GM21737 (cell line): ENCODE results near the gene ESRRA.

ENCODE experiments used
- ATAC-seq: cut with Tn5 transposase; IDR thresholded peaks from one replicate; pipeline ENCODE4 v1.9.1; 2021; ENCODE audit warnings: mild to moderate bottlenecking, moderate library complexity; ENCODE audit not compliant: unreplicated experiment

ESRRA gene

GRCh38 chr11:64305075-64305690 is at the start of gene ESRRA:
TSS of gene ESRRA (plus strand) at chr11:64305524. CDS start at chr11:64307180, 1,656 bp downstream.
- peak; percentile 64 for ATAC-seq

- no peak for ATAC-seq
Observed at GRCh38 chr11:64256300-64256699, 49.0 kb upstream of the ESRRA start.

- ATAC-seq: no peak
Observed at GRCh38 chr11:64258356-64258755, 47.0 kb upstream of the ESRRA start.

GRCh38 chr11:64258946-64259532 is 46.3 kb upstream of the ESRRA start:
- no peak for ATAC-seq

- no peak for ATAC-seq
Observed at GRCh38 chr11:64259533-64260067, 45.7 kb upstream of the ESRRA start.

- no peak for ATAC-seq
Observed at GRCh38 chr11:64260147-64260708, 45.1 kb upstream of the ESRRA start.

- no peak for ATAC-seq
Observed at GRCh38 chr11:64261556-64262080, 43.7 kb upstream of the ESRRA start.

- ATAC-seq: no peak
Observed at GRCh38 chr11:64262271-64263002, 42.9 kb upstream of the ESRRA start.

GRCh38 chr11:64263021-64263946 is 42.0 kb upstream of the ESRRA start:
- no peak for ATAC-seq

- no peak for ATAC-seq
Observed at GRCh38 chr11:64263947-64264317, 41.4 kb upstream of the ESRRA start.

- ATAC-seq: no peak
Observed at GRCh38 chr11:64264371-64264852, 40.9 kb upstream of the ESRRA start.

GRCh38 chr11:64265176-64266160 is 39.9 kb upstream of the ESRRA start:
- no peak for ATAC-seq

- no peak for ATAC-seq
Observed at GRCh38 chr11:64266339-64266738, 39.0 kb upstream of the ESRRA start.

GRCh38 chr11:64267207-64267945 is 37.9 kb upstream of the ESRRA start:
- ATAC-seq: no peak

GRCh38 chr11:64268025-64268892 is 37.1 kb upstream of the ESRRA start:
- no peak for ATAC-seq

GRCh38 chr11:64268893-64269539 is 36.3 kb upstream of the ESRRA start:
- ATAC-seq: peak; percentile 17
